Right lobe of liver (tissue), 6 donors: Measurements from ENCODE around the gene DAZAP1. TPM values are rescaled to one million over a fixed set of nuclear protein-coding genes. Genes with fewer than 3 reads are reported as not detected.
"Not testable (repeated sequence)": the region's sequence is repeated elsewhere in the genome, so short reads cannot be mapped to it uniquely, and the experiment has no call there.

Experiments
- ATAC-seq, 4 donors: fragments of 200-7000 bp; cut with Tn5 transposase; one replicate each; pipeline ENCODE4 v1.9.1; 2020; ENCODE audit warnings: mild to moderate bottlenecking in 4 of 4, moderate library complexity in 4 of 4
- DNase-seq, 3 donors: peaks; one replicate each; pipeline ENCODE4 v3.0.0-alpha.2; 2020
- H3K27ac ChIP-seq, 3 donors: fragments of 200-600 bp; one replicate each; pipeline ENCODE4 v1.8.0; 2022
- H3K27me3 ChIP-seq, 2 donors: fragments of 200-600 bp; one replicate each; pipeline ENCODE4 v1.8.0; 2022
- H3K36me3 ChIP-seq, 4 donors: fragments of 200-600 bp; sonication (generic) in 1 of 4; one replicate each; pipeline versions ENCODE4 v1.5.1 to v1.8.0; 2017 to 2022; ENCODE audit warnings: control low read depth in 1 of 4
- H3K4me1 ChIP-seq, 4 donors: fragments of 200-600 bp; sonication (generic) in 1 of 4; one replicate each; pipeline versions ENCODE4 v1.5.1 to v1.8.0; 2017 to 2022; ENCODE audit warnings: control low read depth in 1 of 4
- H3K4me3 ChIP-seq, 3 donors: fragments of 200-600 bp; one replicate each; pipeline ENCODE4 v1.8.0; 2022
- H3K9me3 ChIP-seq, 4 donors: fragments of 200-600 bp; sonication (generic) in 1 of 4; one replicate each; pipeline versions ENCODE4 v1.5.1 to v1.8.0; 2017 to 2022; ENCODE audit warnings: control low read depth in 1 of 4
- POLR2A ChIP-seq: fragments of 450-650 bp; IDR thresholded peaks from one replicate; pipeline ENCODE4 v1.6.1; 2017; ENCODE audit warnings: antibody characterized with exemption, mild to moderate bottlenecking
- WGBS: methylation state at CpG from one replicate; pipeline ENCODE4 v1.1.6; 2018; ENCODE audit warnings: low coverage, low lambda C conversion rate; ENCODE audit not compliant: insufficient coverage; ENCODE audit errors: missing lambda C conversion rate; 5-methylcytosine and 5-hydroxymethylcytosine counted together
- intact Hi-C, 2 donors: fragments of 100-400 bp; cut with DNase I; formaldehyde crosslinking; loops; one replicate each; pipeline versions ENCODE4 v1.11.2 to v1.14.1; 2022
- total RNA-seq, 6 experiments: library from RNA; depleted of rRNA in 2 of 6; stranded (reverse); fragments of >200 nt in 2 of 6; fragmentation: NEBNext Ultra II Directional in 3 of 6; extraction: Animal tissue kit (Norgen Biotek cat#: 25700) in 3 of 6; gene quantifications; one replicate each; pipeline versions ENCODE4 v1.1.0 to v1.2.4, GENCODE V29; 2016 to 2023
- TF ChIP-seq, protein P1 (sequence below), 4 donors: fragments of 200-600 bp in 3 of 4; fragments of 450-650 bp in 1 of 4; IDR thresholded peaks; one replicate each; pipeline versions ENCODE4 v1.5.1 to v1.8.0; 2016 to 2022; ENCODE audit warnings: antibody characterized with exemption in 4 of 4, mild to moderate bottlenecking in 2 of 4
- donor health status: DM: no; HTN: yes; CAD: no.
- donor health status: DM: no; HTN: no; CAD: no.
- donor health status: DM: no; HTN: no; CAD: no.
- donor health status: DM: no; HTN: yes; CAD: no.
- donor health status: DM: no; HTN: yes; CAD: no.

Gene DAZAP1
- total RNA-seq, 6 experiments from 2014 or later: 22.3 to 50.9 (median 42.2) TPM

DNA sequence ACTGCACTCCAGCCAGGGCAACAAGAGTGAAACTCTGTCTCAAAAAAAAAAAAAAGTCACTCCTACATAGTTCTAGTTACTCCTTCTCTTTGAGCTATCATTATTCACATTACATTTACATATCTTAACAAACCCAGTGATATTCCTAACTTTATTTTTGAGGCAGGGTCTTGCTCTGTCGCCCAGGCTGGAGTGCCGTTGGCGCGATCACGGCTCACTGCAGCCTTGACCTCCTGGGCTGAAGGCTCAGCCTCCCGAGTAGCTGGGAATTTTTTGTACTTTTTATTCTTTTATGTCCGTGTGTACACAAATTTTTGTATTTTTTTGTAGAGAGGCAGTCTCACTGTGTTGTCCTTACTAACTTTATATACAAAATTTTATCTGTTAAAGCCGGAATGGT, 30.2 kb downstream of the DAZAP1 start:
- peak in 2 of 4 donors; percentile 3 to 9 for ATAC-seq
- Histone ChIP-seq H3K9me3 (no peaks in the 10 kb centered on the region), H3K27ac (peak overlapping the region; percentile 55 to 75 (median 57)), H3K27me3 (no peaks in the 10 kb centered on the region), H3K4me1 (peaks cover 0 to 10% (median 3%) of the 10 kb centered on the region in 4 donors), H3K4me3 (peak overlapping the region in 2 of 3 donors; percentile 97 to 99), H3K36me3 (peaks cover 0 to 45% (median 20%) of the 10 kb centered on the region in 4 donors)
- intact Hi-C loops: no loop called here
- TF ChIP-seq, protein P1, sequence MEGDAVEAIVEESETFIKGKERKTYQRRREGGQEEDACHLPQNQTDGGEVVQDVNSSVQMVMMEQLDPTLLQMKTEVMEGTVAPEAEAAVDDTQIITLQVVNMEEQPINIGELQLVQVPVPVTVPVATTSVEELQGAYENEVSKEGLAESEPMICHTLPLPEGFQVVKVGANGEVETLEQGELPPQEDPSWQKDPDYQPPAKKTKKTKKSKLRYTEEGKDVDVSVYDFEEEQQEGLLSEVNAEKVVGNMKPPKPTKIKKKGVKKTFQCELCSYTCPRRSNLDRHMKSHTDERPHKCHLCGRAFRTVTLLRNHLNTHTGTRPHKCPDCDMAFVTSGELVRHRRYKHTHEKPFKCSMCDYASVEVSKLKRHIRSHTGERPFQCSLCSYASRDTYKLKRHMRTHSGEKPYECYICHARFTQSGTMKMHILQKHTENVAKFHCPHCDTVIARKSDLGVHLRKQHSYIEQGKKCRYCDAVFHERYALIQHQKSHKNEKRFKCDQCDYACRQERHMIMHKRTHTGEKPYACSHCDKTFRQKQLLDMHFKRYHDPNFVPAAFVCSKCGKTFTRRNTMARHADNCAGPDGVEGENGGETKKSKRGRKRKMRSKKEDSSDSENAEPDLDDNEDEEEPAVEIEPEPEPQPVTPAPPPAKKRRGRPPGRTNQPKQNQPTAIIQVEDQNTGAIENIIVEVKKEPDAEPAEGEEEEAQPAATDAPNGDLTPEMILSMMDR (IDR thresholded peaks at IDR 0.05): no peak
- TF ChIP-seq POLR2A: no peak
- DNase-seq: no peak
- WGBS: 27% methylated on average over 8 of the region's 8 CpGs

DNA sequence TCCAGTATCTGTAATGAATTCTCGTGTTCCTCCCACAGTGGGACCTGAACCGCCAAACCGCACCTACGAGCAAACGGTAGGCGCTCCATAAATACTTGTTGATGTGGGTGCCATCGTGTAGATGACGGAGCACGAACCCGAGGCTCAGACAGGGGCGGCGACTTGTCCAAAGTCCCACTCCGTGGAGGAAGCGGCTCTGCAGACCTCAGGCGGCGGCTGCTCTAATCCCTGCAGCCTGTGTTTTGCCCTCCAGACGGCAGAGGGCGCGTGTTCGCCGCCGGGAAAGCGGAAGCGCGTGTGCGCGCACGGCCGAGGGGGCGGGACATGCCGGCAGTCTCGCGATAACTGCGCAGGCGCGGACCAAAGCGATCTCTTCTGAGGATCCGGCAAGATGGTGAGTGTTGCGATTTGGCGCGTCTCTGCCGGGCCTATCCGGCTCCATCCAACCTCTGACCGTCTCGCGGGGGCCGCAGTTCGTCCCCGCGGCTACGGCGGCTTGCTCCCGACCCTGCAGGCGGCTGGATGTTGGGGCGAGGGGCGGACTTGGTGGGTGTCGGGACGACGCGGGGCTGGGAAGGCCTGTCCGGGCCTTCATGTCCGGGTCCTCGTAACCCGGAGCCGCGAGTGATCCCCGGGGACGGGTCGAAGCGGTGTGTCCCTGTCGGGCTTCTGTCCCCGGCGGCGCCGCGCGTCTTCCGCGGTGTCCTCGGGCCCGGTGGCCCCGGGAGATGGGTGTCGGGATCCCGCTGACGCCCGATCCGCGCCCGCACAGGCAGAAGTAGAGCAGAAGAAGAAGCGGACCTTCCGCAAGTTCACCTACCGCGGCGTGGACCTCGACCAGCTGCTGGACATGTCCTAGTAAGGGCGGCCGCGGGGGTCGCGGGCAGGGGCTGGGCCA, 30.9 kb downstream of the DAZAP1 start, which contains the start of gene RPS15:
Gene RPS15, plus strand, starts transcription at position 362 of the 898 bp plus-strand sequence. Its CDS starts 30 bp downstream, at position 392.
- ATAC-seq (peak; percentile 92 to 98 (median 94)), DNase-seq (peak; percentile 96 to 97 (median 97))
- peaks cover 0 to 10% (median 3%) of the 10 kb centered on the region in 4 donors for H3K4me1 ChIP-seq
- WGBS: 0% methylated on average over 11 of the region's 100 CpGs
- peaks cover 0 to 38% (median 16%) of the 10 kb centered on the region in 4 donors for H3K36me3 ChIP-seq
- peak within 1 kb of the TSS; percentile 64 to 76 (median 75) for H3K27ac ChIP-seq
- TF ChIP-seq POLR2A: peak; percentile 86
- TF ChIP-seq, protein P1 (IDR thresholded peaks at IDR 0.05): peak; percentile 88 to 99 (median 96)
- no peaks in the 10 kb centered on the region for H3K27me3 ChIP-seq
- no peaks in the 10 kb centered on the region for H3K9me3 ChIP-seq
- H3K4me3 ChIP-seq: peak within 1 kb of the TSS; percentile 84 to 99 (median 97)
- intact Hi-C loops: no loop called here

DNA sequence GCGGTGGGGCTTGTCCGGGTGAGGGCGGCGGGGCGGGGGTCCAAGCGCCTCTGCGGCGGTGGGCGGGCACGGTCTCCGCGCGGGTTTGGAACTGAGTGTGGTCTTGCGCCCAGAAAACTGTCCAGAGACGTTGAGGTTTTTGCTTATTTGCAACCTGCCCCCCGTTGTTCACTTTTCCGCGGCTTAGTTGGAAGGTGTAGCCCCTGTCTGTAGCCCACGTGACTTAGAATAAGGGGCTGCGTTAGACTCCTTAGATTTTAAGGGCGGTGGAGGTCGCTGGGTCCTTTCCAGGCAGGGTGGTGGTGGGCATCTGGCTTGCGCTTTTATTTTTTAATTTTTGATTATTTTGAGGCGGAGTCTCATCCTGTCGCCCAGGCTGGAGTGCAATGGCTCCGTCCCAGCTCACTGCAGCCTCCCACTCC, 31.6 kb downstream of the DAZAP1 start:
- no peak for TF ChIP-seq POLR2A
- TF ChIP-seq, protein P1 (IDR thresholded peaks at IDR 0.05): no peak
- Histone ChIP-seq H3K27me3 (no peaks in the 10 kb centered on the region), H3K4me3 (peak overlapping the region; percentile 84 to 99 (median 97)), H3K27ac (peak overlapping the region; percentile 64 to 76 (median 75)), H3K36me3 (peaks cover 0 to 31% (median 15%) of the 10 kb centered on the region in 4 donors), H3K9me3 (no peaks in the 10 kb centered on the region), H3K4me1 (peaks cover 0 to 10% (median 3%) of the 10 kb centered on the region in 4 donors)
- 2% methylated on average over 11 of the region's 26 CpGs for WGBS
- ATAC-seq (no peak), DNase-seq (no peak)
- intact Hi-C loops: no loop called here

DNA sequence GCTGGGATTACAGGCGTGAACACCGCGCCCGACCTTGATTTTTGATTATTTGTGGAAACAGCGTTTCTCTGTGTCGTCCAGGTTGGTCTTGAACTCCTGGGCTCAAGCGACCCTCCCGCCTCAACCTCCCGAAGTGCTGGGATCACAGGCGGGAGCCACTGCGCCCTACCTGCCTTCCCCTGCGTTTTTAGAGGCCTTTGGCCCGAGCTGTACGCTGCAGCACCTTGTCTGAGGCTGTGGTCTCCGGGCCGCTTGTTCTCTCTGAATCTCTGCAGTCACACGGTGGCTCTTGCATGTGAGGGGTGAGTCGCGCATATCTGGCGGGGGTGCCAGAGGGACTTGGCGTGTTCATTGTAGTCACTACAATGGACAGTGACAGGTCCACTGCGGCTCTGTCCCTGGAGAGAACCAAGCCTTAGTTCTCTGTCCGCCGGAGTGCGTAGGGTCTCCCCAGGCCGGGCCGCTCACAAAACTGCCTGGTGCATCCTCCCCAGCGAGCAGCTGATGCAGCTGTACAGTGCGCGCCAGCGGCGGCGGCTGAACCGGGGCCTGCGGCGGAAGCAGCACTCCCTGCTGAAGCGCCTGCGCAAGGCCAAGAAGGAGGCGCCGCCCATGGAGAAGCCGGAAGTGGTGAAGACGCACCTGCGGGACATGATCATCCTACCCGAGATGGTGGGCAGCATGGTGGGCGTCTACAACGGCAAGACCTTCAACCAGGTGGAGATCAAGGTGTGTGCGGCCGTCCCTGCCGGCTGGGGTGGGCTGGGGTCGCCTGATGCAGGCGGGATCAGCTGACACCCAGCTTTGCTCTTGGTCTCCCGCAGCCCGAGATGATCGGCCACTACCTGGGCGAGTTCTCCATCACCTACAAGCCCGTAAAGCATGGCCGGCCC, 32.4 kb downstream of the DAZAP1 start:
- not testable (repeated sequence) for H3K27me3 ChIP-seq, ATAC-seq, DNase-seq, H3K27ac ChIP-seq, H3K9me3 ChIP-seq
- peak overlapping the region; percentile 84 to 99 (median 97) for H3K4me3 ChIP-seq
- intact Hi-C loops: loop anchor here in 1 of 2 donors (10.0 kb wide), 1 partner anchor 75 kb away; the partner anchor contains the start of gene ADAMTSL5
- peaks cover 0 to 10% (median 3%) of the 10 kb centered on the region in 4 donors for H3K4me1 ChIP-seq
- 53% methylated on average over 21 of the region's 57 CpGs for WGBS
- H3K36me3 ChIP-seq: peaks cover 0 to 31% (median 15%) of the 10 kb centered on the region in 4 donors
